Pancreas (tissue), 10 donors: ENCODE measurements around the gene ENHO. TPM values are rescaled to one million over a fixed set of nuclear protein-coding genes. Genes with fewer than 3 reads are reported as not detected.
A peak's percentile ranks its signal among the peaks of the same experiment; 100 is the strongest.

Experiments used
- ATAC-seq, 4 donors: fragments of 200-7000 bp; cut with Tn5 transposase; one replicate each; pipeline versions ENCODE4 v1.8.0 to v1.9.1; 2020; ENCODE audit warnings: mild to moderate bottlenecking in 4 of 4, moderate library complexity in 4 of 4
- DNase-seq, 6 donors: peaks; one replicate each; pipeline ENCODE4 v3.0.0-alpha.2; 2020
- FAIRE-seq: peaks from 2 replicates; lab custom pipeline; 2012; peaks lifted over from hg19 to GRCh38; lab: Jason Lieb, UNC
- H3K27ac ChIP-seq, 4 donors: fragments of 200-600 bp; sonication (generic); 1 replicate in 3 of 4; 2 replicates in 1 of 4; pipeline versions ENCODE4 v1.5.0 to v1.8.0; 2020
- H3K27me3 ChIP-seq, 4 donors: fragments of 200-600 bp; one replicate each; pipeline ENCODE4 v1.8.0; 2021
- H3K36me3 ChIP-seq, 3 donors: fragments of 200-600 bp; sonication (generic) in 1 of 3; one replicate each; pipeline versions ENCODE4 v1.5.0 to v1.8.0; 2020 to 2021
- H3K4me1 ChIP-seq, 3 donors: fragments of 200-600 bp; one replicate each; pipeline ENCODE4 v1.8.0; 2021
- H3K4me3 ChIP-seq, 4 donors: fragments of 200-600 bp; sonication (generic) in 2 of 4; one replicate each; pipeline versions ENCODE4 v1.5.0 to v1.8.0; 2020 to 2021
- H3K9me3 ChIP-seq, 4 donors: fragments of 200-600 bp; one replicate each; pipeline ENCODE4 v1.8.0; 2021
- CTCF ChIP-seq, 4 donors: fragments of 200-600 bp; sonication (generic) in 3 of 4; IDR thresholded peaks; one replicate each; pipeline versions ENCODE4 v1.5.0 to v1.8.0; 2021; ENCODE audit warnings: antibody characterized with exemption in 4 of 4
- WGBS, 2 donors: extraction: QIAGEN DNeasy Blood & Tissue Kit; methylation state at CpG; one replicate each; pipeline ENCODE4 v1.1.7; 2013; 5-methylcytosine and 5-hydroxymethylcytosine counted together
- intact Hi-C, 3 donors: fragments of 100-400 bp; cut with DNase I; formaldehyde crosslinking; loops; one replicate each; pipeline versions ENCODE4 v1.11.1 to v1.14.2; 2022
- polyA plus RNA-seq, 2 donors: library from polyadenylated mRNA; stranded (reverse); fragments of 200-250 nt; gene quantifications; one replicate each; pipeline ENCODE4 v1.2.3, GENCODE V29; 2013
- total RNA-seq, 6 donors: library from RNA; stranded (reverse); fragmentation: NEBNext Ultra II Directional in 4 of 6; extraction: Animal tissue kit (Norgen Biotek cat#: 25700) in 4 of 6; gene quantifications; one replicate each; pipeline versions ENCODE4 v1.2.1 to v1.2.4, GENCODE V29; 2021 to 2023
- donor health status: healthy with polysubstance abuse.
- donor health status: DM: no; HTN: no; CAD: no; lungs with moderate emphysema.
- donor health status: DM: no; HTN: no; CAD: no.
- donor health status: control.
- donor health status: control.
- donor health status: Bipolar disorder and iron deficiency.
- donor health status: DM: yes; HTN: yes; CAD: no.
- donor health status: DM: no; HTN: no; CAD: no.
- donor health status: DM: no; HTN: no; CAD: no.
- donor health status: DM: yes; HTN: yes; CAD: no.

The ENHO gene
- total and polyA plus RNA-seq, 8 donors = 0.24 to 4.3 (median 0.67) TPM

- Histone ChIP-seq H3K36me3 (no peaks in the 10 kb centered on the region), H3K4me3 (no peak overlapping the region), H3K27ac (no peak overlapping the region), H3K4me1 (no peaks in the 10 kb centered on the region), H3K27me3 (no peaks in the 10 kb centered on the region), H3K9me3 (no peaks in the 10 kb centered on the region)
- ATAC-seq = no peak
- FAIRE-seq = no peak
- intact Hi-C loops = no loop called here
- peak in 1 of 6 donors; percentile 24 for DNase-seq
- WGBS, 2 donors = 56 to 57% methylated on average over 6 of the region's 6 CpGs
- TF ChIP-seq CTCF (IDR thresholded peaks at IDR 0.05) = no peak
These were observed 34.2 kb upstream of the ENHO start for GRCh38 chr9:34556949-34557348.

GRCh38 chr9:34555936-34556525, 33.2 kb upstream of the ENHO start:
- TF ChIP-seq CTCF (IDR thresholded peaks at IDR 0.05) = no peak
- no peak for ATAC-seq
- no peaks in the 10 kb centered on the region for H3K9me3 ChIP-seq
- intact Hi-C loops = no loop called here
- no peak overlapping the region for H3K27ac ChIP-seq
- H3K27me3 ChIP-seq = no peaks in the 10 kb centered on the region
- no peak overlapping the region for H3K4me3 ChIP-seq
- DNase-seq = peak in 2 of 6 donors; percentile 23 to 40
- no peaks in the 10 kb centered on the region for H3K4me1 ChIP-seq
- no peaks in the 10 kb centered on the region for H3K36me3 ChIP-seq
- FAIRE-seq = no peak
- WGBS, 2 donors = 76 to 81% methylated on average over 12 to 13 of the region's 13 CpGs

DNA sequence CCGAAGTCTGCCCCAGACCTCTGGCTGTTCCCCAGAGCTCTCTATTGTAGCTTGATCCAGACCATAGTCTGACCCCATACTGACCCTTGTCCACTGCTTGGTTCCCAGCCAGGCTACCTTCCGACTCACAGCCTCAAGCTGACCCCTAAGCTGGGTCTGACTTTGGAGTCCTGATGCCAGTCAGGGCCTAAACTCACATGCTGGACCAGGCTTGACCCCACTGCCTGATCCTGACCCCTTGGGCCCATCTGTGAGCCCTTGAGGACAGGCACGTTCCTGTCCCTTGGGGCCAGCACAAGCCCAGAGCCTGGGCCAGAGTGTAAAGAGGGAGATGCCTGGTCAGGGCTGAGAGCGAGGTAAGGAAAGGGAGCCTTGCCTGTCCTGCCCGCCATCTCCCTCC, 32.7 kb upstream of the ENHO start:
- H3K27ac ChIP-seq = no peak overlapping the region
- 71 to 80% methylated on average over 3 to 5 of the region's 5 CpGs for WGBS, 2 donors
- H3K36me3 ChIP-seq = no peaks in the 10 kb centered on the region
- no peak overlapping the region for H3K4me3 ChIP-seq
- no peaks in the 10 kb centered on the region for H3K4me1 ChIP-seq
- no peaks in the 10 kb centered on the region for H3K9me3 ChIP-seq
- ATAC-seq (no peak), FAIRE-seq (no peak), DNase-seq (peak in 2 of 6 donors; percentile 30 to 36)
- intact Hi-C loops = no loop called here
- TF ChIP-seq CTCF (IDR thresholded peaks at IDR 0.05) = no peak
- H3K27me3 ChIP-seq = no peaks in the 10 kb centered on the region

- peak in 2 of 6 donors; percentile 53 to 68 for DNase-seq
- Histone ChIP-seq H3K27me3 (no peaks in the 10 kb centered on the region), H3K36me3 (no peaks in the 10 kb centered on the region), H3K4me1 (no peaks in the 10 kb centered on the region), H3K9me3 (no peaks in the 10 kb centered on the region), H3K27ac (no peak overlapping the region), H3K4me3 (no peak overlapping the region)
- 34 to 49% methylated on average over 23 of the region's 23 CpGs for WGBS, 2 donors
- no peak for FAIRE-seq
- no peak for TF ChIP-seq CTCF (IDR thresholded peaks at IDR 0.05)
- intact Hi-C loops = no loop called here
- peak in 1 of 4 donors; percentile 9 for ATAC-seq
These were observed 32.2 kb upstream of the ENHO start for GRCh38 chr9:34555002-34555348.

GRCh38 chr9:34554211-34555001, 31.6 kb upstream of the ENHO start:
- ATAC-seq (no peak), FAIRE-seq (no peak), DNase-seq (peak in 2 of 6 donors; percentile 20 to 35)
- no peak overlapping the region for H3K27ac ChIP-seq
- H3K4me1 ChIP-seq = no peaks in the 10 kb centered on the region
- H3K4me3 ChIP-seq = no peak overlapping the region
- TF ChIP-seq CTCF (IDR thresholded peaks at IDR 0.05) = no peak
- intact Hi-C loops = loop anchor here in 1 of 3 donors (5.0 kb wide), 1 partner anchor 38 kb away; no protein-coding TSS in a partner anchor
- no peaks in the 10 kb centered on the region for H3K27me3 ChIP-seq
- H3K36me3 ChIP-seq = no peaks in the 10 kb centered on the region
- no peaks in the 10 kb centered on the region for H3K9me3 ChIP-seq
- 65 to 72% methylated on average over 16 of the region's 16 CpGs for WGBS, 2 donors
